Measurements from ENCODE around the gene MTX1. TPM values are rescaled to one million over a fixed set of nuclear protein-coding genes. Genes with fewer than 3 reads are reported as not detected.
"Not testable (repeated sequence)": the region's sequence is repeated elsewhere in the genome, so short reads cannot be mapped to it uniquely, and the experiment has no call there.

MTX1 gene
- total RNA-seq, 3 donors from 2014 or later = 26.1 to 41.1 (median 35.6) TPM

- peak overlapping the region; percentile 48 for H3K4me3 ChIP-seq
- H3K4me1 ChIP-seq (ENCODE audit: low read depth) = peaks cover 27% of the 10 kb centered on the region
- ATAC-seq = no peak
- H3K36me3 ChIP-seq (ENCODE audit: low read depth) = no peaks in the 10 kb centered on the region
- intact Hi-C loops (cut with DNase I, micrococcal nuclease) = no loop called here
- H3K9me3 ChIP-seq = no peaks in the 10 kb centered on the region
- no peak for TF ChIP-seq CTCF (IDR thresholded peaks at IDR 0.05)
- no peak for DNase-seq
These were observed 36.6 kb downstream of the MTX1 start for GRCh38 chr1:155245163-155245524.

DNA sequence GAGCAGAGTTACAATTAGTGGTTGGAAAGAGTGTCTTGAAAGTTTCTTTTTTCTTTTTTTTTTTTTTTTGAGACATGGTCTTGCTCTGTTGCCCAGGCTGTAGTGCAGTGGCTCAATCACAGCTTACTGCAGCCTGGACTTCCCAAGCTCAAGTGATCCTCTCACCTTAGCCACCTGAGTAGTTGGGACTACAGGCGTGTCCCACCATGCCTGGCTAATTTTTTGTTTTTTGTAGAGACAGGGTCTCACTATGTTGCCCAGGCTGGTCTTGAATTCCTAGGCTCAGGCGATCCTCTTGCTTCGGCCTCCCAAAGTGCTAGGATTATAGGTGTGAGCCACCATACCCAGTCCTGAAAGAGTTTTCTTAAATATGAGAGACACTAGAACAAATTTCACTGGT lies 38.3 kb downstream of the MTX1 start:
- DNase-seq = not testable (repeated sequence)

DNA sequence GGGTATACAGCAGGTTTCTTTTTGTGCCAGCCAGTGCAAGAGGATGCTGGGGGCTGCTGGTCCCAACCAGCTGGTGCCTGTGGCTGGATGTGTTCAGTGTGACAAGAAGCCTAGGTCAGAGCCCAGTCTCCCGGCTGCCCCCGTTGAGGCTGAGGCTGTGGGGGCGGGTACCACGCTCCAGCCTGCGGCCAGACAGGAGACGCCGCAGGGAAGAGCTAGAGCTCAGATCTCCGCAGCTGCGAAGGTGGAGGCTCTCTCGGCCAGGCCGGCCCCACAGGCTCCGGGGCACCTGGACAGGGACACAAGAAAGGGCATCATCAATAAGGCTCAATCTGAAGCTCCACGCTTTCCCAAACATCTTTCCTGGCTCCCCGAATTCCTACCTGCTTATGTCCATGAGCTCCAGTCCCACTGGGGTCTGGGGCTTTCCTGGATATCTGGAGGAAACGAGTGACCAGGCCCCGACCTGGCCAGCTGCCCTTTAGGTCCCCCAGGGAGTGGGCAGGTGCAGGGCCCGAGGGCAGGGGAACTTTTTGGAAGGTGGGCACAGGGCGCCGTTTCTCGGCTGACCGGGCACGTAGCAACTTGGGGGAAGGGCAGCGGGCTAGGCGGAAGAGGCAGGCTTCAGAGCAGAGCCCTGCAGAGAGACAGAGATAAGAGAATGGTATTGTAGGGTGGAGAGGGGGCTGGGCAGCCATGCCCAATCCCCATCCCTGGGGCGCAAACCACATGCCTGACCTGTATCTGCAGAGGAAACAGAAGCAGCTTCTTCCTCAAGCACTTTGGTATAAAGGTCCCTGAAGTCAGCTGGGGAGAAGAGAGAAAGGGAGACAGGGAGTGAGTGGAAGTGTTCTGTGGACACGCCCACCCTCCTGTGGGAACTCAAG lies 39.4 kb downstream of the MTX1 start:
- no peaks in the 10 kb centered on the region for H3K36me3 ChIP-seq (ENCODE audit: low read depth)
- H3K9me3 ChIP-seq = no peaks in the 10 kb centered on the region
- no peak overlapping the region for H3K4me3 ChIP-seq
- ATAC-seq = no peak
- H3K4me1 ChIP-seq (ENCODE audit: low read depth) = peaks cover 13% of the 10 kb centered on the region
- no peak for TF ChIP-seq CTCF (IDR thresholded peaks at IDR 0.05)
- intact Hi-C loops (cut with DNase I, micrococcal nuclease) = no loop called here
- no peak for DNase-seq

More for the DNA sequence above, 38.3 kb downstream of the MTX1 start:
- H3K4me3 ChIP-seq; ATAC-seq; H3K9me3 ChIP-seq; intact Hi-C loops (cut with DNase I, micrococcal nuclease); H3K36me3 ChIP-seq (ENCODE audit: low read depth): not testable (repeated sequence)
- peaks cover 23% of the 10 kb centered on the region for H3K4me1 ChIP-seq (ENCODE audit: low read depth)

- ATAC-seq (no peak), DNase-seq (no peak)
- Histone ChIP-seq H3K4me1 (ENCODE audit: low read depth) (peaks cover 10% of the 10 kb centered on the region), H3K9me3 (no peaks in the 10 kb centered on the region), H3K4me3 (no peak overlapping the region), H3K36me3 (ENCODE audit: low read depth) (no peaks in the 10 kb centered on the region)
- no peak for TF ChIP-seq CTCF (IDR thresholded peaks at IDR 0.05)
- intact Hi-C loops (cut with DNase I, micrococcal nuclease) = loop anchor here in 1 of 2 donors (10.0 kb wide), 1 partner anchor 75 kb away; the partner anchor contains the start of gene RUSC1
These were observed 41.7 kb downstream of the MTX1 start for GRCh38 chr1:155250246-155250632.

DNA sequence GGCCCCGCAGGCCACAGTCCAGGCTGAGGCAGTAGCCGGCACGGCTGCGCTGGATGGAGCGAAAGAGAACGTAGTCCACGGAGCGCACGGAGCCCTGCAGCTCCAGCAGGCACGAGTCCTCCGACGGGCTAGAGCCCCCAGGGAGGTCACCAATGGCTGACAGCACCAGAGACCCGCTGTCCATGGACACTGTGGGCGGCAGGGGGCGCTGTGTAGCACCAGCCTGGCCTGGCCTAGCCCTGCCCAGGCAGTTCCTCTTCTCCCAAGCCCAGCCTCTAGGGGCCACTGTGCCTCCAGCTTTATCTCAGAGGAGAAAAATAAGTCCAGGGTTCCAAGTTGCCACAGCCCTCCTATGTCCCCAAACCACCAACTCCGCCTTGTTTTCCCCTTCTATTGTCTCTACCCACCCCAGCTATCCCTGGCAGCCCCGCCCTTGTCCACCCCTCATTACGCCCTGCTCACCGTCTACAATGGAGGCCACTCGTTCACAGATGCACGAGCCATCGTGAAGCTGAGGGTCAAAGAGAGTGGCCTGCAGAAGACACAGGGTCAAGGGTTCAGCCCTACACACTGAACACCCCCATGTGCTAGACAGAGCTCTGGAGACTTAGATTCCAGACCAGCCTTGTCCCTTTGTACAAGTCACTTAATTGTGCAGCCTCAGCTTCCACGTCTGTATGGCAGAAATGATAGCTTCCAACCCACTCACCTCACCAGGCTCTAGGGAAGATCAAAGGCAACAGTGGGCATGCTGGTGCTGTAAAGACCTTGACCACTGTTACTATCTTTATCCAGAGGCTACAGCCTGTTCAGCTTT lies 42.3 kb downstream of the MTX1 start:
- no peak overlapping the region for H3K4me3 ChIP-seq
- TF ChIP-seq CTCF (IDR thresholded peaks at IDR 0.05) = peak; percentile 99
- no peaks in the 10 kb centered on the region for H3K9me3 ChIP-seq
- no peaks in the 10 kb centered on the region for H3K36me3 ChIP-seq (ENCODE audit: low read depth)
- peaks cover 10% of the 10 kb centered on the region for H3K4me1 ChIP-seq (ENCODE audit: low read depth)
- DNase-seq = peak; percentile 94 to 96 (median 96)
- peak; percentile 90 for ATAC-seq
- intact Hi-C loops (cut with DNase I, micrococcal nuclease) = loop anchor here in 1 of 2 donors (10.0 kb wide), 1 partner anchor 74 kb away; the partner anchor contains the start of gene RUSC1

All from mucosa of descending colon (tissue), 3 donors.